PC-9 (cell line): ENCODE results near the gene TPX2.

Experiments
- CTCF ChIP-seq: fragments of 200-600 bp; sonication (generic); conservative IDR thresholded peaks from 2 replicates; pipeline ENCODE4 v1.6.1; 2017; ENCODE audit warnings: mixed run types, antibody characterized with exemption, mild to moderate bottlenecking, moderate library complexity
- EZH2 ChIP-seq: fragments of 200-600 bp; sonication (generic); IDR thresholded peaks from 2 replicates; pipeline ENCODE4 v1.8.0; 2017; ENCODE audit warnings: antibody characterized with exemption, low read depth

- TF ChIP-seq CTCF (no peak), EZH2 (no peak)
Observed at GRCh38 chr20:31701591-31701990, 37.5 kb upstream of the TPX2 start.
